OCI-LY1 (cell line): ENCODE results near the gene MXD4.

Experiments used
- CTCF ChIP-seq: fragments of 200-600 bp; sonication (generic), shearing (Covaris generic); IDR thresholded peaks from 2 replicates; pipeline ENCODE4 v1.5.1; 2017; ENCODE audit warnings: mild to moderate bottlenecking, antibody characterized with exemption, low read length, moderate library complexity, mixed read lengths
- EZH2 ChIP-seq: fragments of 200-600 bp; sonication (generic), shearing (Covaris generic); IDR thresholded peaks from 2 replicates; pipeline ENCODE4 v1.8.0; 2017; ENCODE audit warnings: borderline replicate concordance, mixed run types, mild to moderate bottlenecking, antibody characterized with exemption, low read length, moderate library complexity, mixed read lengths

- TF ChIP-seq CTCF (no peak), EZH2 (no peak)
Measured at GRCh38 chr4:2275546-2276251, 13.8 kb upstream of the MXD4 start.
